ENCODE data around the gene FGF10. TPM values are rescaled to one million over a fixed set of nuclear protein-coding genes. Genes with fewer than 3 reads are reported as not detected.

The FGF10 gene
- total RNA-seq, 1 experiment from 2014 or later: 0.16 TPM

DNA sequence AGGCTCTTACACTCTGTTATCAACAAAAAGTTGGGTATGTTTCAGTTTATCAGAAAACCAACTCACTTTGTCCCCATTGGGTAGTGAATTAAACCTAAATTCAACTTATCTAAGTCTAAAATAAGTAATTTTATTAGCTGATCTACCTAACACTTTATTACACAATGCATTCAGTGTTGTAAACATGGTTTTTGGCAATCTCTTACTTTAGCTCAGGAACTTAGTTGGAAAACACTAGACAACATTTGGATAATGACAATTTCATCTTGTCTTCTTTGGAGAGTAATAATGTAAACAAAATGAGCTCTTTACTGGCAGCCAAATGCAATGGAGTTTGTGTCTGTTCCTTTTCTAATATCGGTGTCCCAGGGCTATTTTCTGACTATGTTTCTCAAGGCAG, 33.0 kb downstream of the FGF10 start:
- DNase-seq (ENCODE audit: low spot score): no peak

DNA sequence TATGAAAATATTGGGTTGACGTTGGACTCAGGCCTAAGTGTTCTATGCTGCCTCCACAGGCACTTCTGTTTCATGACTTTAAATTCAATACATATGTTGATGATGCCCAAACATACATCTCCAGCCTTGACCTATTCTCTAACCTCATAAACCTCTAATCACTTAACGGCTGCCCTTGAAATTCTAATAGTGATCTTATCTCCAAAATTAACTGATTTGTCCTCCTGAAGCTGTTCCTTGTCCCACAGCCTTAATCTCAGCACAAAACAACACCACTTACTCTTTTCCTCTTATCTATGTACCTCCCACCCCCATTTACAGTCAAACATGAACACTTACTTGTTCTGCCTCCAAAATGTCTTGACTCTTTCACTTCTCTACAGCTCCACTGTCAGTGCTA, 43.3 kb downstream of the FGF10 start:
- DNase-seq (ENCODE audit: low spot score): no peak

- no peak for DNase-seq (ENCODE audit: low spot score)
These were observed 52.5 kb downstream of the FGF10 start for GRCh38 chr5:44336708-44337107.

GRCh38 chr5:44334622-44335021, 54.6 kb downstream of the FGF10 start:
- no peak for DNase-seq (ENCODE audit: low spot score)

DNA sequence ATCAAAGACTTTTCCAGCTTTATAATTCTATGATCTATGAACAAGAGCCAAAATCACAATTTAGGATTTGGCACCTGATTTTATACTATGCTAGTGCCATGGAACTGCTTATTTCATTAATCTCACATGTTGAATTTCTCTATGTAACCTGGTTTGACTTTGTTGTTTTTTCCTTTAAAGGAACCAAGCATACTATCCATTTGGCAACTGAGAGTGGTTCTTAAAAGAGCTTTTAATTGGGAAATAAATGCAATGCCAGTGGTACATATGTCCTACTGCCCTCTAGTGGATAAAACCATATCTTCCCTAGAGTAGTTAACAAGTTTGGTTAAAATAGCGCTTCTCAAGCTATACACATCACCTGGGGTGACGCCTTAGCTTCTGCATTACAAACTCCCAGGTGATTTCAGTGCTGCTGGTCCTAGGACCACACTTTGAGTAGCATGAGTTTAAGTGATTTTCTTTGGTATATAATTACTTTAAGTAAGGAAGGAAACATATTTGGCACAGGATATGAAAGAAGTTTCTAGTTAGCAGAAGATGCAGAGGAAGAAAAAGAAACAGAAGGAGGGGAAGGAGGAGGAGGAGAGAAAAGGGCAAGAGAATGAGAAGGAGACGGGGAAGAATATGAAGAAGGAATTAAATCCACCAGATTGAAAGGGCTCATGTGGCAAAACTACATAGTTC, 56.8 kb downstream of the FGF10 start:
- peak; percentile 49 for DNase-seq (ENCODE audit: low spot score)

DNA sequence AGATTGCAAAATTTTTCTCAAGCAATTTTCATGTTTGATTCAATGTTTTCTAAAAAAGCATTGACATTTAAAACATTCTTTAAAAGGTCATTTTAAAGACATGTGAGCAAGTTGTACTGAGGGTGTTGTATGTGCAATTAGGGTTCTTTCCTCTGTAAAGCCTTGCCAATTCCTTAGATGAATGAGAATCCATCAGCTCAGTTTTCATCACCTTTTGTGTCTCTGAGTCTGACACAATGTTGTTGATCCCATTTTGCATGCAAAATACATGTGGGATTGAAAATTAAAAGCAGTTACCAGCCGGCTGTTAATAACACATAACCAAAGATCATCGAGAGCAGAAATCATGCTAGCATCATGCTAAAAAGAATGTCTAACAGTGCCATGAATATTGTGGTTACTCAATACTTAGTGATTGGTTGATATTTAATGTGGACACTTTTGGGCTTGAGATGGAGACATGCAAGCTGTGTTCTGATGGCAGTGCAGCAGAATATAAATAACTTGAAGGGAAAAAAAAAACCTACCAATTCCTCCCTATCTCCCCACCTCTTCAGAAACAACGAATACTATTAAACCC, 57.7 kb downstream of the FGF10 start:
- no peak for DNase-seq (ENCODE audit: low spot score)

- no peak for DNase-seq (ENCODE audit: low spot score)
These were observed 59.5 kb downstream of the FGF10 start for GRCh38 chr5:44329716-44330115.

GRCh38 chr5:44321144-44321725, 68.0 kb downstream of the FGF10 start:
- DNase-seq (ENCODE audit: low spot score): no peak

- DNase-seq (ENCODE audit: low spot score): no peak
These were observed 69.0 kb downstream of the FGF10 start for GRCh38 chr5:44320188-44320587.

DNA sequence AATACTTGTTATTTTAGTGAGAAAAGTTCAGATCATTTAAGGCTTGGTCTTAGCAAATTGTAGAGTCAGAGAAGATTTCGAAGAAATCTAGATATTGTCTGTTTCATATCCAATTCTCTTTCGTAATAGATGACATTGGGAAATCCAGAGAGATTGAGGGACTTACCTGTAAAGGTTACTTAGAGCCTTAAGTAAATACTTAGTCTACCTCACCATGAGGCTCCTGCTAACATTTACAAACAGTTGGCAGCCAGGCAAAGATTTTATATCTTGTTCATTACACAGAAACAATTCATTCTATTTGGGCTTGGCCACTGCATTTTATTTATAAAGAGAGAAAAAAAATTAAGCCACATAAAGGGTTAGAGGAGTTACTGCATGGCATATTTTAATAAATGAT, 70.3 kb downstream of the FGF10 start:
- DNase-seq (ENCODE audit: low spot score): no peak

GRCh38 chr5:44312374-44312773, 76.8 kb downstream of the FGF10 start:
- DNase-seq (ENCODE audit: low spot score): no peak

DNA sequence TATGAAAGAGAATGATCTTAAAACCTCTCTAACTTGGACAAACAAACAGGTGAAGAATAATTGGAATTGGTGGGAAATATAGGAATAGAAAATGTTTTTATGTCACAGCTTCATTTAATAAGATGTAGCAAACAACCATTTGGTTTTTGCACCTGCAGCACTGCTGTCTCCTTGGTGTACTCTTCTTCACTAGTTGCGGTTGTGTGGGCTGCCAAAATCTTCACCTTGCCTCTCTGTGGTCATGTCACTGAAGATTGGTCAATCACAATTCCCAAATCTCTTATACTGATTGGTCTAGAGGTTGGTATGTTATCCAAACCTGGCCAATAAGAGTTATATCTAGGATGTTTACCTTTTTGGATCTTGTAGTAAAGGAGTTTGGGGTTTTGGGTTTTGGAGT, 88.7 kb downstream of the FGF10 start:
- DNase-seq (ENCODE audit: low spot score): no peak

DNA sequence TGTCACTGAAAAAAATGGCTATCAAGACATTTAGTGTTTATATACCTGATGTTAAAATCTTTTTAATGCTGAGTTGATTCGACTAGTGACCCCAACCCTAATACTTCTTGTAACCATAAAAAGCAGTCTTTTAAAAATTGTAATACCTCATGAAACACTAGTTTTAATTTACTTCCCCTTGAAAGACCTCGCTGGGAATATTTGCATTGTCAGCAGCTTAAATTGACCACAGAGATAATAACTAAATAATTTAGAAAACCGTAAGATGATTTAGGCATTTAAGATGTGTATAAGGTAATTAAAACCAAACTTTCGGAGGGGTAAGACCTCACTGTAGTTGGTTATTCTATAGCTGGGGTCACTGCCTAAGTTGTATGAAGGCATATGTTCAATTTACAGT, 89.8 kb downstream of the FGF10 start:
- DNase-seq (ENCODE audit: low spot score): no peak

DNA sequence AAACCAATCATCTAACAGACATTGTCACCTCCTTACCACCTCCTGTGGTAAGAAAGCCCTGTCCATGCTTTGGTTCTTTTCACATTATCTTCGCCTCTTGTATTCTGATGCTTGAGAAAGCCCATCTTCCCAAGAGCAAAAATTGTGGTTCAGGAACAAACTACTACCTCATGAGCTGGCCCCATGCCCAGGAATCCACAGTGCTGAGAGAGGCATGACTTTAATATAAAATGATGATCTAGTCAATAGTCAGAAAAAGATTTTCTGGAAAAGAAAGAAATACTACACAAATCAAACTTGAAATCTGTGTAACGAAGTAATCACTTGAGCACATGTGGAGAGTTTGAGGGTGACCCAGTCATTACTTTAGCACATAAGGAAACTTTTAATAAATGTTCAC, 94.7 kb downstream of the FGF10 start:
- DNase-seq (ENCODE audit: low spot score): no peak

DNA sequence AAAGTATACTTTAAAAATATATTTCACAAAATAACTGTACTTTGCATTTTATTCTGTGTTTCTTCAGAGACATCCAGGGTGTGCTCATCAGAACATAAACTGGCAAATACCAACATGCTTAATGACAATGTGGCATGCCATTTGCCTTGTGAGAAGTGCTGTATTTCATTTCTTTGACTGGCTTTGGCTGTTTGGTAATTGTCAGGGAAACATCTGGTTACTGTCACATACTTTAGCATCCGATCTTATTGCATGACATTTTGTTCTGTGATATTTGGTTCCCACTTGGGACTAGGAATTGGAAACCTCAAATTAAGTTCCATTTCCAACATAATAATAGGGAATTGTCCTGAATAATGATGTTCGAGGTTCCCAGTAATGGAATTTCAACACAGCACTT, 96.5 kb downstream of the FGF10 start:
- DNase-seq (ENCODE audit: low spot score): no peak

DNA sequence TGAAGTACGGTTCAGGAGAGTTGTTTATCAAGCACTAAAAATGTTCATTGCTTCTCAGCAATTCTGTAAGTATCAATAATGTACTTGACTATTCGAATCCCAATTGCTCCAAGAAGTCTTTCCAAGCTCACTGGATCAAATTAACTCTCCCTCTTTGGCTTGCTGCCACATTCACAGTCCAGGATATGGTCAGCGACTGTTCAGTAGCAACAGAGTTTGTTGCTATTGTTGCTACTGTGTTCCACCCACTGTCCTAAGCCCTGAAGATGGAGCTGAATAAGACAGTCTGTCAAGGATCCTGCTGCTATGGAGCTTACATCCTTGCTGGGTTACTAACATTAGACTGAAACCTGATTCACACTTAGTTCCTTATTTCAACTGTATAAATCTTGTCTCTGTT, 110.8 kb downstream of the FGF10 start:
- DNase-seq (ENCODE audit: low spot score): no peak

DNA sequence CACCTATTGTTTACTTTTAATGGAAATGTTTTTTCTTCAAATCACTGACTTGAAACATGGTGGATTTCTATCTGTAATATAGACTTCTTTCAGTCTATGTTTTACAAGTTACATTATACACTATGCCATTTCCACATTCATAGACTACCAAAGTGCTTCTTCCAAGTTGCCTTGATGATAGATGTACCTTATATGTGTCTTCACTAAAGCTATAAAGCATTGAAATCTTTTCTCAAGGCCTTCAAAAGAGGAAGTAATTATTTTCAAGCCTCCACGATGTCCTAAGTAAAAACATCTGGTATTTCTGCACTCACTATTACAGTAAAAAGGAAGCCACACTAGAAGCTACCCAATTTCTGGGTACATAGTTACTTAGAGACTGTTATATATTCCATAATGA, 113.3 kb downstream of the FGF10 start:
- DNase-seq (ENCODE audit: low spot score): no peak

GRCh38 chr5:44275329-44275728, 113.9 kb downstream of the FGF10 start:
- no peak for DNase-seq (ENCODE audit: low spot score)

- DNase-seq (ENCODE audit: low spot score): no peak
These were observed 121.3 kb downstream of the FGF10 start for GRCh38 chr5:44267909-44268308.

GRCh38 chr5:44266882-44267576, 122.2 kb downstream of the FGF10 start:
- no peak for DNase-seq (ENCODE audit: low spot score)

- DNase-seq (ENCODE audit: low spot score): no peak
These were observed 123.5 kb downstream of the FGF10 start for GRCh38 chr5:44265713-44266112.

- no peak for DNase-seq (ENCODE audit: low spot score)
These were observed 128.4 kb downstream of the FGF10 start for GRCh38 chr5:44260793-44261192.

All from A172 (cell line).